ENCODE measurements around the gene AMFR. TPM values are rescaled to one million over a fixed set of nuclear protein-coding genes. Genes with fewer than 3 reads are reported as not detected.

The AMFR gene
- total and polyA plus RNA-seq, 2 of the 8 experiments (the other 6 are each of a cell fraction or from before 2014, with no cell fraction given), result 18.6 to 21.7 TPM

GRCh38 chr16:56364865-56365264 lies 60.5 kb downstream of the AMFR start (continued):
- TF ChIP-seq, protein P1, sequence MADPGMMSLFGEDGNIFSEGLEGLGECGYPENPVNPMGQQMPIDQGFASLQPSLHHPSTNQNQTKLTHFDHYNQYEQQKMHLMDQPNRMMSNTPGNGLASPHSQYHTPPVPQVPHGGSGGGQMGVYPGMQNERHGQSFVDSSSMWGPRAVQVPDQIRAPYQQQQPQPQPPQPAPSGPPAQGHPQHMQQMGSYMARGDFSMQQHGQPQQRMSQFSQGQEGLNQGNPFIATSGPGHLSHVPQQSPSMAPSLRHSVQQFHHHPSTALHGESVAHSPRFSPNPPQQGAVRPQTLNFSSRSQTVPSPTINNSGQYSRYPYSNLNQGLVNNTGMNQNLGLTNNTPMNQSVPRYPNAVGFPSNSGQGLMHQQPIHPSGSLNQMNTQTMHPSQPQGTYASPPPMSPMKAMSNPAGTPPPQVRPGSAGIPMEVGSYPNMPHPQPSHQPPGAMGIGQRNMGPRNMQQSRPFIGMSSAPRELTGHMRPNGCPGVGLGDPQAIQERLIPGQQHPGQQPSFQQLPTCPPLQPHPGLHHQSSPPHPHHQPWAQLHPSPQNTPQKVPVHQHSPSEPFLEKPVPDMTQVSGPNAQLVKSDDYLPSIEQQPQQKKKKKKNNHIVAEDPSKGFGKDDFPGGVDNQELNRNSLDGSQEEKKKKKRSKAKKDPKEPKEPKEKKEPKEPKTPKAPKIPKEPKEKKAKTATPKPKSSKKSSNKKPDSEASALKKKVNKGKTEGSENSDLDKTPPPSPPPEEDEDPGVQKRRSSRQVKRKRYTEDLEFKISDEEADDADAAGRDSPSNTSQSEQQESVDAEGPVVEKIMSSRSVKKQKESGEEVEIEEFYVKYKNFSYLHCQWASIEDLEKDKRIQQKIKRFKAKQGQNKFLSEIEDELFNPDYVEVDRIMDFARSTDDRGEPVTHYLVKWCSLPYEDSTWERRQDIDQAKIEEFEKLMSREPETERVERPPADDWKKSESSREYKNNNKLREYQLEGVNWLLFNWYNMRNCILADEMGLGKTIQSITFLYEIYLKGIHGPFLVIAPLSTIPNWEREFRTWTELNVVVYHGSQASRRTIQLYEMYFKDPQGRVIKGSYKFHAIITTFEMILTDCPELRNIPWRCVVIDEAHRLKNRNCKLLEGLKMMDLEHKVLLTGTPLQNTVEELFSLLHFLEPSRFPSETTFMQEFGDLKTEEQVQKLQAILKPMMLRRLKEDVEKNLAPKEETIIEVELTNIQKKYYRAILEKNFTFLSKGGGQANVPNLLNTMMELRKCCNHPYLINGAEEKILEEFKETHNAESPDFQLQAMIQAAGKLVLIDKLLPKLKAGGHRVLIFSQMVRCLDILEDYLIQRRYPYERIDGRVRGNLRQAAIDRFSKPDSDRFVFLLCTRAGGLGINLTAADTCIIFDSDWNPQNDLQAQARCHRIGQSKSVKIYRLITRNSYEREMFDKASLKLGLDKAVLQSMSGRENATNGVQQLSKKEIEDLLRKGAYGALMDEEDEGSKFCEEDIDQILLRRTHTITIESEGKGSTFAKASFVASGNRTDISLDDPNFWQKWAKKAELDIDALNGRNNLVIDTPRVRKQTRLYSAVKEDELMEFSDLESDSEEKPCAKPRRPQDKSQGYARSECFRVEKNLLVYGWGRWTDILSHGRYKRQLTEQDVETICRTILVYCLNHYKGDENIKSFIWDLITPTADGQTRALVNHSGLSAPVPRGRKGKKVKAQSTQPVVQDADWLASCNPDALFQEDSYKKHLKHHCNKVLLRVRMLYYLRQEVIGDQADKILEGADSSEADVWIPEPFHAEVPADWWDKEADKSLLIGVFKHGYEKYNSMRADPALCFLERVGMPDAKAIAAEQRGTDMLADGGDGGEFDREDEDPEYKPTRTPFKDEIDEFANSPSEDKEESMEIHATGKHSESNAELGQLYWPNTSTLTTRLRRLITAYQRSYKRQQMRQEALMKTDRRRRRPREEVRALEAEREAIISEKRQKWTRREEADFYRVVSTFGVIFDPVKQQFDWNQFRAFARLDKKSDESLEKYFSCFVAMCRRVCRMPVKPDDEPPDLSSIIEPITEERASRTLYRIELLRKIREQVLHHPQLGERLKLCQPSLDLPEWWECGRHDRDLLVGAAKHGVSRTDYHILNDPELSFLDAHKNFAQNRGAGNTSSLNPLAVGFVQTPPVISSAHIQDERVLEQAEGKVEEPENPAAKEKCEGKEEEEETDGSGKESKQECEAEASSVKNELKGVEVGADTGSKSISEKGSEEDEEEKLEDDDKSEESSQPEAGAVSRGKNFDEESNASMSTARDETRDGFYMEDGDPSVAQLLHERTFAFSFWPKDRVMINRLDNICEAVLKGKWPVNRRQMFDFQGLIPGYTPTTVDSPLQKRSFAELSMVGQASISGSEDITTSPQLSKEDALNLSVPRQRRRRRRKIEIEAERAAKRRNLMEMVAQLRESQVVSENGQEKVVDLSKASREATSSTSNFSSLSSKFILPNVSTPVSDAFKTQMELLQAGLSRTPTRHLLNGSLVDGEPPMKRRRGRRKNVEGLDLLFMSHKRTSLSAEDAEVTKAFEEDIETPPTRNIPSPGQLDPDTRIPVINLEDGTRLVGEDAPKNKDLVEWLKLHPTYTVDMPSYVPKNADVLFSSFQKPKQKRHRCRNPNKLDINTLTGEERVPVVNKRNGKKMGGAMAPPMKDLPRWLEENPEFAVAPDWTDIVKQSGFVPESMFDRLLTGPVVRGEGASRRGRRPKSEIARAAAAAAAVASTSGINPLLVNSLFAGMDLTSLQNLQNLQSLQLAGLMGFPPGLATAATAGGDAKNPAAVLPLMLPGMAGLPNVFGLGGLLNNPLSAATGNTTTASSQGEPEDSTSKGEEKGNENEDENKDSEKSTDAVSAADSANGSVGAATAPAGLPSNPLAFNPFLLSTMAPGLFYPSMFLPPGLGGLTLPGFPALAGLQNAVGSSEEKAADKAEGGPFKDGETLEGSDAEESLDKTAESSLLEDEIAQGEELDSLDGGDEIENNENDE (IDR thresholded peaks at IDR 0.05; ENCODE audit: insufficient replicate concordance, low read length), result no peak
- no peak for TF ChIP-seq TBP (IDR thresholded peaks at IDR 0.05; ENCODE audit: low read depth, low read length)
- no peak for TF ChIP-seq CEBPB (IDR thresholded peaks at IDR 0.05; ENCODE audit: low read depth, low read length)
- TF ChIP-seq BCL11A (IDR thresholded peaks at IDR 0.05; ENCODE audit: low read depth in 2 of 2, low read length in 2 of 2), result no peak
- no peak for TF ChIP-seq KDM5A (IDR thresholded peaks at IDR 0.05; ENCODE audit: low read length)
- no peak for TF ChIP-seq NANOG (IDR thresholded peaks at IDR 0.05; ENCODE audit: insufficient read depth, low read depth, low read length, poor library complexity, severe bottlenecking)
- TF ChIP-seq TAF1 (IDR thresholded peaks at IDR 0.05; ENCODE audit: low read depth, low read length), result no peak
- no peak for TF ChIP-seq JUND (IDR thresholded peaks at IDR 0.05; ENCODE audit: low read length)
- TF ChIP-seq SIRT6 (IDR thresholded peaks at IDR 0.05; ENCODE audit: low read length), result no peak
- no peak for TF ChIP-seq BACH1 (IDR thresholded peaks at IDR 0.05; ENCODE audit: low read length)
- no peak for TF ChIP-seq EP300 (IDR thresholded peaks at IDR 0.05; ENCODE audit: borderline replicate concordance in 1 of 2, low read depth in 2 of 2, low read length in 2 of 2)
